Pancreas (tissue), 10 donors: ENCODE measurements around the gene MAPK10. TPM values are rescaled to one million over a fixed set of nuclear protein-coding genes. Genes with fewer than 3 reads are reported as not detected.

Experiments
- ATAC-seq, 4 donors: fragments of 200-7000 bp; cut with Tn5 transposase; one replicate each; pipeline versions ENCODE4 v1.8.0 to v1.9.1; 2020; ENCODE audit warnings: mild to moderate bottlenecking in 4 of 4, moderate library complexity in 4 of 4
- DNase-seq, 6 donors: peaks; one replicate each; pipeline ENCODE4 v3.0.0-alpha.2; 2020
- FAIRE-seq: peaks from 2 replicates; lab custom pipeline; 2012; peaks lifted over from hg19 to GRCh38; lab: Jason Lieb, UNC
- H3K27ac ChIP-seq, 4 donors: fragments of 200-600 bp; sonication (generic); 1 replicate in 3 of 4; 2 replicates in 1 of 4; pipeline versions ENCODE4 v1.5.0 to v1.8.0; 2020
- H3K27me3 ChIP-seq, 4 donors: fragments of 200-600 bp; one replicate each; pipeline ENCODE4 v1.8.0; 2021
- H3K36me3 ChIP-seq, 3 donors: fragments of 200-600 bp; sonication (generic) in 1 of 3; one replicate each; pipeline versions ENCODE4 v1.5.0 to v1.8.0; 2020 to 2021
- H3K4me1 ChIP-seq, 3 donors: fragments of 200-600 bp; one replicate each; pipeline ENCODE4 v1.8.0; 2021
- H3K4me3 ChIP-seq, 4 donors: fragments of 200-600 bp; sonication (generic) in 2 of 4; one replicate each; pipeline versions ENCODE4 v1.5.0 to v1.8.0; 2020 to 2021
- H3K9me3 ChIP-seq, 4 donors: fragments of 200-600 bp; one replicate each; pipeline ENCODE4 v1.8.0; 2021
- WGBS, 2 donors: extraction: QIAGEN DNeasy Blood & Tissue Kit; methylation state at CpG; one replicate each; pipeline ENCODE4 v1.1.7; 2013; 5-methylcytosine and 5-hydroxymethylcytosine counted together
- intact Hi-C, 3 donors: fragments of 100-400 bp; cut with DNase I; formaldehyde crosslinking; loops; one replicate each; pipeline versions ENCODE4 v1.11.1 to v1.14.2; 2022
- polyA plus RNA-seq, 2 donors: library from polyadenylated mRNA; stranded (reverse); fragments of 200-250 nt; gene quantifications; one replicate each; pipeline ENCODE4 v1.2.3, GENCODE V29; 2013
- total RNA-seq, 6 donors: library from RNA; stranded (reverse); fragmentation: NEBNext Ultra II Directional in 4 of 6; extraction: Animal tissue kit (Norgen Biotek cat#: 25700) in 4 of 6; gene quantifications; one replicate each; pipeline versions ENCODE4 v1.2.1 to v1.2.4, GENCODE V29; 2021 to 2023
- TF ChIP-seq, protein P1 (sequence below), 4 donors: fragments of 200-600 bp; sonication (generic) in 3 of 4; IDR thresholded peaks; one replicate each; pipeline versions ENCODE4 v1.5.0 to v1.8.0; 2021; ENCODE audit warnings: antibody characterized with exemption in 4 of 4
- donor health status: healthy with polysubstance abuse.
- donor health status: DM: no; HTN: no; CAD: no; lungs with moderate emphysema.
- donor health status: DM: no; HTN: no; CAD: no.
- donor health status: control.
- donor health status: control.
- donor health status: Bipolar disorder and iron deficiency.
- donor health status: DM: yes; HTN: yes; CAD: no.
- donor health status: DM: no; HTN: no; CAD: no.
- donor health status: DM: no; HTN: no; CAD: no.
- donor health status: DM: yes; HTN: yes; CAD: no.

The MAPK10 gene
- total and polyA plus RNA-seq, 8 donors: 5.1 to 20.7 (median 9.9) TPM

DNA sequence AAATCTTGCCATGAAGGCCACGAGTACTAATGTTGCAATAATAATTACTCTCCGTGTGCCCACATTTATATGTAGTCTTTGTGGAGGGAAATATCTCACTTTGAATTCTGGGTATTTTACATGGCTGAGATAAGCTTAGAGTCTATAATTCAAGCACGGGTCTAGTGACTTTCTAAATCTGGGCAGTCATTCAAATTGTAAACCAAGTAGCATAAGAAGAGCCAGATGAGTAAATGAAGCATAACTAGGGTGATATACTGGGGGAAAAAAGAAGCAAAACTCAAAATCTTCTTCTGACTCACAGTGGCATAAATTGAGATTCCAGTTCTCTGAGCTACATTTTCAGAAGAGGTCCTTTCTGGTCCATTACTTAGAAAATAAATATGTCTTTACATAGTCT, 53.0 kb downstream of the MAPK10 start:
- H3K27ac ChIP-seq: no peak overlapping the region
- H3K4me3 ChIP-seq: no peak overlapping the region
- H3K36me3 ChIP-seq: no peaks in the 10 kb centered on the region
- DNase-seq: no peak
- intact Hi-C loops: no loop called here
- no peak for FAIRE-seq
- H3K9me3 ChIP-seq: no peaks in the 10 kb centered on the region
- no peaks in the 10 kb centered on the region for H3K4me1 ChIP-seq
- WGBS, 2 donors: 58 to 66% methylated on average over 3 of the region's 3 CpGs
- TF ChIP-seq, protein P1, sequence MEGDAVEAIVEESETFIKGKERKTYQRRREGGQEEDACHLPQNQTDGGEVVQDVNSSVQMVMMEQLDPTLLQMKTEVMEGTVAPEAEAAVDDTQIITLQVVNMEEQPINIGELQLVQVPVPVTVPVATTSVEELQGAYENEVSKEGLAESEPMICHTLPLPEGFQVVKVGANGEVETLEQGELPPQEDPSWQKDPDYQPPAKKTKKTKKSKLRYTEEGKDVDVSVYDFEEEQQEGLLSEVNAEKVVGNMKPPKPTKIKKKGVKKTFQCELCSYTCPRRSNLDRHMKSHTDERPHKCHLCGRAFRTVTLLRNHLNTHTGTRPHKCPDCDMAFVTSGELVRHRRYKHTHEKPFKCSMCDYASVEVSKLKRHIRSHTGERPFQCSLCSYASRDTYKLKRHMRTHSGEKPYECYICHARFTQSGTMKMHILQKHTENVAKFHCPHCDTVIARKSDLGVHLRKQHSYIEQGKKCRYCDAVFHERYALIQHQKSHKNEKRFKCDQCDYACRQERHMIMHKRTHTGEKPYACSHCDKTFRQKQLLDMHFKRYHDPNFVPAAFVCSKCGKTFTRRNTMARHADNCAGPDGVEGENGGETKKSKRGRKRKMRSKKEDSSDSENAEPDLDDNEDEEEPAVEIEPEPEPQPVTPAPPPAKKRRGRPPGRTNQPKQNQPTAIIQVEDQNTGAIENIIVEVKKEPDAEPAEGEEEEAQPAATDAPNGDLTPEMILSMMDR (IDR thresholded peaks at IDR 0.05): no peak
- H3K27me3 ChIP-seq: no peaks in the 10 kb centered on the region
- no peak for ATAC-seq

DNA sequence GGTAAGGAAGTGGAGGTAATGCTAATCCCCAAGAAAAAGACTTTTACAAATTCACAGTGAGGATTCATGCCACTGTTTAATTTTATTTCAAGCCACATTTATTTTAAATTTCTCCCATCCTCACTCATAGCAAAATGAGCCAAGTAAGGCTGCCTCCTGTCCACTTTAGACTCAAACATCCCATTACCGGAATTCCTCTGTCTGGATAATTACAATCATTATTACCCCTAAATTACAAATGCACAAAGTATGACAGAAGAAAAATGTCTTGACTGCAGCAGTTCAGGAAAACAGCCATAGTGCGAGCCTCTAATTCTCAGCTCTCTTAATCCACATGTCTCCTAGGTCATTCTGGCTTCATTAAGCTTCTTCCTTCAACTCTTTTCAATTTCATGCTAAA, 57.0 kb downstream of the MAPK10 start:
- H3K36me3 ChIP-seq: no peaks in the 10 kb centered on the region
- intact Hi-C loops: no loop called here
- no peak overlapping the region for H3K4me3 ChIP-seq
- DNase-seq (no peak), ATAC-seq (no peak), FAIRE-seq (no peak)
- H3K27ac ChIP-seq: no peak overlapping the region
- H3K9me3 ChIP-seq: no peaks in the 10 kb centered on the region
- H3K4me1 ChIP-seq: no peaks in the 10 kb centered on the region
- TF ChIP-seq, protein P1 (IDR thresholded peaks at IDR 0.05): no peak
- 78 to 88% methylated on average over 2 of the region's 2 CpGs for WGBS, 2 donors
- no peaks in the 10 kb centered on the region for H3K27me3 ChIP-seq

DNA sequence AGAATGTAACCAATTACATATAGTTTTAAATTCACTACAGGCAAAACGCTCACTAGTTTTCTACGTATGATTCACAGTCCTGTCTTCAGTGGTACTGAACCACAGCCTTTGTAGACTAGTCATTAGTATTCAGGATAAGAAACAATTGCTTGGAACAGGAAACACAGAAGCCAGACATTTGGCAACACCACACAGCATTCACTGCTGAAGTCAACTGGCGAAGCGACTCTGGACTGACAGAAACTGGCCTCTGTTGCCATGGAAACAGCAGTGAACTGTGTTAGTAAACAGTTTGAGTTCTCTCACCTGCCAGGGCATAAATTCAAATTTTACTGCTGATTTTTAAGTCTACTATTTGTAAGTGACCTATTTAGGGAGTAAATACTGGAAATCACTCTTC, 57.6 kb downstream of the MAPK10 start:
- Histone ChIP-seq H3K4me1 (no peaks in the 10 kb centered on the region), H3K27me3 (no peaks in the 10 kb centered on the region), H3K9me3 (no peaks in the 10 kb centered on the region), H3K36me3 (no peaks in the 10 kb centered on the region), H3K4me3 (no peak overlapping the region), H3K27ac (no peak overlapping the region)
- FAIRE-seq (no peak), ATAC-seq (peak; percentile 43 to 85 (median 64)), DNase-seq (peak in 3 of 6 donors; percentile 18 to 28 (median 25))
- intact Hi-C loops: no loop called here
- TF ChIP-seq, protein P1 (IDR thresholded peaks at IDR 0.05): no peak
- 42 to 47% methylated on average over 4 of the region's 4 CpGs for WGBS, 2 donors

DNA sequence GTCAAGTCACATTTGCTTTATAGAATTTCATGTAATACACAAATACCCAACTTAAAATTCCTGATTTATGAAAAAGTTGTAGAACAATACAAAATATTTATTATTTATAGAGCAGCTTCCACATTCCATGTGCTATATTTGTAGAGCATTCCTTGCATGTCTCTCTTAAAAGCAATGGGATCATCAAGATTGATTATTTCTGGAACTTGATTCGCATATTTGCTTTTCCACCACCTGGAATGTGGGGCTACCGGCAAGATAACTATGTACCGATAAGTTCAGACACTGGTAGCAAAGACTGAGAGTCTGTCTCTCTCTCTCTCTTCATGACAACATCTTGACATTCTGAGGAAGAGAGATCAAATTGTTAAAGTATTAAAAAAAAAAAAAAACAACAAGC, 59.3 kb downstream of the MAPK10 start:
- TF ChIP-seq, protein P1 (IDR thresholded peaks at IDR 0.05): no peak

DNA sequence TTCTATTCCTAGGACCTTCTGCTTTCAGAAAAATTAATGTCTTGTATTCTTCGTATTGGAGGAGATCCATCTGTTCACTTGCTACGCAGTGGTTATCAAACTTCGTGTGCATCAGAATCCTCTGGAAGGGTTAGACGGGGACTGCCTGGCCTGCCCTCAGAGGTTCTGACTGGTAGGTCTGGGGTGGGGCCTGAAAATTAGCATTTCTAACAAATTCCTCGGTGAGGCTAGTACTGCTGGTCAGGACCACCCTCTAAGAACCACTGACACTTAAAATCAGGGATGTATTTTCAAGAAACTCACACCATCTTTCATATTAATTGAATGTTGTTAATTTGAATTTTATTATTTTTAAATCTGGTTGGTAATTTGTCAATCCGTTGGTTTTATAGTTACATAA, 63.0 kb downstream of the MAPK10 start:
- WGBS, 2 donors: 75 to 81% methylated on average over 6 of the region's 6 CpGs
- no peaks in the 10 kb centered on the region for H3K36me3 ChIP-seq
- no peak for ATAC-seq
- DNase-seq: no peak
- no peak for FAIRE-seq
- no peaks in the 10 kb centered on the region for H3K4me1 ChIP-seq
- H3K4me3 ChIP-seq: no peak overlapping the region
- TF ChIP-seq, protein P1 (IDR thresholded peaks at IDR 0.05): no peak
- intact Hi-C loops: no loop called here
- H3K27ac ChIP-seq: no peak overlapping the region
- no peaks in the 10 kb centered on the region for H3K27me3 ChIP-seq
- H3K9me3 ChIP-seq: no peaks in the 10 kb centered on the region

More for the DNA sequence above, 59.3 kb downstream of the MAPK10 start:
- H3K36me3 ChIP-seq: no peaks in the 10 kb centered on the region
- H3K4me1 ChIP-seq: no peaks in the 10 kb centered on the region
- no peaks in the 10 kb centered on the region for H3K9me3 ChIP-seq
- H3K27ac ChIP-seq: no peak overlapping the region
- peak in 2 of 4 donors; percentile 24 to 62 for ATAC-seq
- no peak for FAIRE-seq
- H3K27me3 ChIP-seq: no peaks in the 10 kb centered on the region
- intact Hi-C loops: no loop called here
- H3K4me3 ChIP-seq: no peak overlapping the region
- no peak for DNase-seq
- WGBS, 2 donors: 20% methylated on average over 3 of the region's 3 CpGs
